ENCODE measurements around the gene HLA-DOB. TPM values are rescaled to one million over a fixed set of nuclear protein-coding genes. Genes with fewer than 3 reads are reported as not detected.

The HLA-DOB gene
- total RNA-seq, 1 experiment from 2014 or later = 0.64 TPM

GRCh38 chr6:32774426-32774825 lies 42.4 kb downstream of the HLA-DOB start (continued):
- TF ChIP-seq EGR1 (IDR thresholded peaks at IDR 0.05; ENCODE audit: low read depth) = no peak
- no peak for TF ChIP-seq POLR2AphosphoS5 (IDR thresholded peaks at IDR 0.05; ENCODE audit: low read depth, low read length)
- no peak for TF ChIP-seq SP1 (IDR thresholded peaks at IDR 0.05; ENCODE audit: low read depth)
- TF ChIP-seq MAX (IDR thresholded peaks at IDR 0.05) = no peak
- TF ChIP-seq ZNF274 (IDR thresholded peaks at IDR 0.05; ENCODE audit: low read depth, low read length) = no peak
- no peak for TF ChIP-seq POLR2A (IDR thresholded peaks at IDR 0.05; ENCODE audit: borderline replicate concordance, extremely low read depth, insufficient read depth, insufficient read length)
- TF ChIP-seq EZH2 (IDR thresholded peaks at IDR 0.05) = no peak
- no peak for TF ChIP-seq EZH2phosphoT487 (IDR thresholded peaks at IDR 0.05; ENCODE audit: borderline replicate concordance)
- TF ChIP-seq JUND (IDR thresholded peaks at IDR 0.05) = no peak
- no peak for TF ChIP-seq TCF7L2 (IDR thresholded peaks at IDR 0.05; ENCODE audit: borderline replicate concordance, extremely low read depth, insufficient read depth, insufficient read length)

- H3K27ac ChIP-seq (ENCODE audit: low read depth, low read length) = no peak overlapping the region
- H3K4me3 ChIP-seq (replicated peaks in 1 of 2; ENCODE audit: low read depth in 1 of 2, low read length in 2 of 2) = no peak overlapping the region
- H3K9me2 ChIP-seq (ENCODE audit: insufficient read depth) = no peaks in the 10 kb centered on the region
- DNase-seq (ENCODE audit: low read depth, low spot score) (no peak), ATAC-seq (no peak)
- POLR2A ChIA-PET = no interaction called here
- no peaks in the 10 kb centered on the region for H3K79me2 ChIP-seq (ENCODE audit: insufficient read depth, low read length)
- H3K9me3 ChIP-seq (ENCODE audit: control insufficient read depth in 1 of 2, insufficient read depth in 1 of 2, low read depth in 1 of 2, low read length in 2 of 2) = no peaks in the 10 kb centered on the region
- no peak overlapping the region for H2AFZ ChIP-seq (ENCODE audit: low read depth, low read length, poor library complexity, severe bottlenecking)
- TF ChIP-seq MAX (IDR thresholded peaks at IDR 0.05) (no peak), ZBTB33 (IDR thresholded peaks at IDR 0.05; ENCODE audit: extremely low read depth, insufficient replicate concordance, low read length) (no peak), FOSL1 (IDR thresholded peaks at IDR 0.05; ENCODE audit: low read depth) (no peak), SP1 (IDR thresholded peaks at IDR 0.05; ENCODE audit: low read depth) (no peak), ZFX (IDR thresholded peaks at IDR 0.05) (no peak), REST (IDR thresholded peaks at IDR 0.05; ENCODE audit: low read depth) (no peak), EZH2phosphoT487 (IDR thresholded peaks at IDR 0.05; ENCODE audit: borderline replicate concordance) (no peak), POLR2AphosphoS5 (IDR thresholded peaks at IDR 0.05; ENCODE audit: low read depth, low read length) (no peak), ELF1 (IDR thresholded peaks at IDR 0.05; ENCODE audit: borderline replicate concordance, low read depth) (no peak), SIN3A (IDR thresholded peaks at IDR 0.05; ENCODE audit: low read depth) (no peak), CTCF (IDR thresholded peaks at IDR 0.05 in 2 of 3, conservative IDR thresholded peaks at IDR 0.05 in 1 of 3; ENCODE audit: borderline replicate concordance in 1 of 3, insufficient read depth in 1 of 3, low read depth in 2 of 3, low read length in 2 of 3) (no peak), RAD21 (IDR thresholded peaks at IDR 0.05; ENCODE audit: low read depth) (no peak), JUND (IDR thresholded peaks at IDR 0.05) (no peak)
- RAD21 ChIA-PET (ENCODE audit: low non-redundant PET in 1 of 2, low total read pairs in 2 of 2, uncharacterized antibody in 2 of 2, unreplicated experiment in 2 of 2) = no interaction called here
- BruUV-seq (replicated peaks) = no TSS peak
- no peaks in the 10 kb centered on the region for H4K20me1 ChIP-seq (ENCODE audit: insufficient read depth)
- intact Hi-C loops (cut with micrococcal nuclease) = no loop called here
- no peaks in the 10 kb centered on the region for H3K4me1 ChIP-seq (ENCODE audit: control insufficient read depth in 1 of 2, insufficient read depth in 2 of 2, low read length in 2 of 2)
- H3K9ac ChIP-seq (ENCODE audit: low read length) = no peak overlapping the region
- H3K4me2 ChIP-seq (ENCODE audit: low read length) = no peak overlapping the region
- CTCF ChIA-PET = no interaction called here
- no peaks in the 10 kb centered on the region for H3K27me3 ChIP-seq (ENCODE audit: insufficient read depth, low read length)
- no peaks in the 10 kb centered on the region for H3K36me3 ChIP-seq (ENCODE audit: control insufficient read depth in 1 of 2, insufficient read depth in 2 of 2, low read length in 2 of 2)
These were observed 44.1 kb downstream of the HLA-DOB start for GRCh38 chr6:32772656-32773055.
